ENCODE results near the gene BCAP31.

The BCAP31 gene

GRCh38 chrX:153724252-153725038 lies at the start of gene BCAP31, which contains the start of gene ABCD1:
Gene BCAP31, minus strand, starts transcription at chrX:153724387. Its CDS starts 1,143 bp downstream, at chrX:153723244.
Gene ABCD1, plus strand, starts transcription at chrX:153724856. Its CDS starts 411 bp downstream, at chrX:153725267.
- DNase-seq: peak; percentile 82 to 83

GRCh38 chrX:153773218-153773611 lies 49.0 kb upstream of the BCAP31 start:
- DNase-seq: no peak

GRCh38 chrX:153772316-153773217 lies 48.4 kb upstream of the BCAP31 start:
- DNase-seq: no peak

GRCh38 chrX:153771415-153772315 lies 47.5 kb upstream of the BCAP31 start:
- DNase-seq: no peak

GRCh38 chrX:153770601-153771414 lies 46.6 kb upstream of the BCAP31 start:
- no peak for DNase-seq

- no peak for DNase-seq
These were observed 45.8 kb upstream of the BCAP31 start for GRCh38 chrX:153769865-153770600.

GRCh38 chrX:153769158-153769864 lies 45.1 kb upstream of the BCAP31 start:
- no peak for DNase-seq

GRCh38 chrX:153768311-153769157 lies 44.3 kb upstream of the BCAP31 start:
- DNase-seq: no peak

- no peak for DNase-seq
These were observed 43.5 kb upstream of the BCAP31 start for GRCh38 chrX:153767674-153768055.

- no peak for DNase-seq
These were observed 42.9 kb upstream of the BCAP31 start for GRCh38 chrX:153766871-153767673.

- DNase-seq: peak in 1 of 2 experiments; percentile 8
These were observed 42.1 kb upstream of the BCAP31 start for GRCh38 chrX:153766098-153766817.

GRCh38 chrX:153765138-153766079 lies 41.2 kb upstream of the BCAP31 start:
- no peak for DNase-seq

GRCh38 chrX:153764786-153765137 lies 40.6 kb upstream of the BCAP31 start:
- DNase-seq: no peak

GRCh38 chrX:153763989-153764755 lies 40.0 kb upstream of the BCAP31 start, which contains the start of gene PLXNB3:
Gene PLXNB3, plus strand, starts transcription at chrX:153764249. Its CDS starts 1,287 bp downstream, at chrX:153765536.
- peak; percentile 66 to 71 for DNase-seq

GRCh38 chrX:153763298-153763932 lies 39.2 kb upstream of the BCAP31 start:
- no peak for DNase-seq

Measured in activated CD4-positive, alpha-beta T cell treated with anti-CD3 and anti-CD28 coated beads, Interleukin-2, amount 50 U/mL, for 4 hours (primary cell).